Fibroblast of skin of abdomen (primary cell): Measurements from ENCODE around the gene HMCES.

Experiments
- DNase-seq: peaks from one replicate; pipeline ENCODE4 v3.0.0-alpha.2; 2013

The HMCES gene

GRCh38 chr3:129305592-129306091 is 27.0 kb downstream of the HMCES start:
- peak; percentile 72 for DNase-seq

DNA sequence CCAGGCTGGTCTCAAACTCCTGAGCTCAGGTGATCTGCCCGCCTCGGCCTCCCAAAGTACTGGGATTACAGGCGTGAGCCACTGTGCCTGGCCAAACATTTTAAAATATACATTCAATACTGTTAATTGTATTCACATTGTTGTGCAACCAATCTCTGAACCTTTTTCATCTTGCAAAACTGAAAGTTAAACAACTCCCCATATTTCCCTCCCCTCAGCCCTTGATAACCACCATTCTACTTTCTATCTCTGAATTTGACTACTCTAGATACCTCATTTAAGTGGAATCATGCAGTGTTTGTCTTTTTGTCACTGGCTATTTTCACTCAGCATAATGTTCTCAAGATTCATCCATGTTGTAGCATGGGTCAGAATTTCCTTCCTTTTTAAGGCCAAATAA is 30.0 kb downstream of the HMCES start:
- no peak for DNase-seq

GRCh38 chr3:129310111-129311011 is 31.7 kb downstream of the HMCES start:
- no peak for DNase-seq

GRCh38 chr3:129311054-129311902 is 32.6 kb downstream of the HMCES start:
- DNase-seq: no peak

DNA sequence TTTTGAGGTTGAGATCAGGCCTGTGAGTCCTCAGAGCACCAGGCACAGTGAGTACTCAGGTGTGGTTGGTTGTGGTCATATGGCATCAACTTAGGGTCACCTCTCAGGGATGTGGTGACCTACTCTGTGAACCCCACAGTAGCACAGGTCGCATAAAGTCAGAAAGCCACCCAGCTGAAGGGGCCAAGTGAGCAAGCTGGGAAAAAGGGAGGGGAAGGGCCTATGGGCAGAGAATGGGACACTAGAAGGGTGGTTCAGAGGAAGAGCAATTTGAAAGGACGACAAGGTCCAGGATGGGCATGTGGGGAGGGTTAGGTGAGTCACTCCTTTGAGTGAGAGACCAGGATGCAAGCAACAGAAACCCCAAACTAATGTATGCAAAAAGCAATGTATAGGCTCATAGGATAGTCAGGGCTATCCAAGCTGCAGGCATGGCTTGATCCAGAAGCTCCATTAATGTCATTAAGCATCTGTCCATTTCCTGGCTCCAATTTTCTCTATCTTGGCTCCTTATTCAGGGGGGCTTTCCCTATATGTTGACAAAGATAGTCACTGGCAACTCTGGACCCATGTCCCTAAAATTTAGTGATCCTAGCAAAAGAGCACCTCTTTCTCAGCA is 33.5 kb downstream of the HMCES start:
- DNase-seq: no peak

- DNase-seq: no peak
Measured at GRCh38 chr3:129312671-129313414, 34.2 kb downstream of the HMCES start.

GRCh38 chr3:129313415-129313664 is 34.7 kb downstream of the HMCES start:
- DNase-seq: no peak

DNA sequence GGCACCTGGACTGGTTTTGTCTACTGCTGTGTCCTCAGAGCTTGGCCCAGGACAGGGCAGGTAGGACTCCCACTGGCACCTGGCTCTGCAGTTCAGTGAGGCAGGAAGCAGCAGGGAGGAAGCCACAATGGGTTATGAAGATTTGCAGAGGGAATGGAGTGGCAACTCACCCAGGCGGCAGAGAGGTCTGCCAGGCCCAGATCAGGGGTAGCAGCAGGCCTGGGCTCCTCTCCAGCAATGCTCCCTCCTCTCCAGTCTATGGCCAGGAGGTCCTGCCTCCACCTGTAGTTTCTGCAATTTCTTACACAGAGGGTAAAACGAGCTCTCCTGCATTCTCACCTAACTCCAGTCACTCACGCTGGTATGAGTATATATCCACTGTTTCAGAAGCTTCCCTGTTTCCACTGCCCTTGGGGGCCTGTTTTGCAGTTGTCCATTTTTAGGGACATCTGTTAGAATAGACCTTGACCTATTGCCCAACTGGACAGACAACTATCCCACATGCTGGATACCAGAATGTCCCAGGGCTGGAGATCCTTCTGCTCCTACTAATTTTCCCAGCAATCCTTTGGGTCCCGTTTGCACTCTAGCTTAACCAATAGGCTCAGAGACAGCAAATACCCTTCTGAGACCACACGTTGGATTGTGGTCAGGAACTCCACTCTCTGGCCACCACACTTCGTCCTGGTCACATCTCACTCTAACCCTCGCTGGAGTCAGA is 35.2 kb downstream of the HMCES start:
- peak; percentile 33 for DNase-seq

GRCh38 chr3:129314386-129315222 is 35.9 kb downstream of the HMCES start:
- peak; percentile 87 for DNase-seq

DNA sequence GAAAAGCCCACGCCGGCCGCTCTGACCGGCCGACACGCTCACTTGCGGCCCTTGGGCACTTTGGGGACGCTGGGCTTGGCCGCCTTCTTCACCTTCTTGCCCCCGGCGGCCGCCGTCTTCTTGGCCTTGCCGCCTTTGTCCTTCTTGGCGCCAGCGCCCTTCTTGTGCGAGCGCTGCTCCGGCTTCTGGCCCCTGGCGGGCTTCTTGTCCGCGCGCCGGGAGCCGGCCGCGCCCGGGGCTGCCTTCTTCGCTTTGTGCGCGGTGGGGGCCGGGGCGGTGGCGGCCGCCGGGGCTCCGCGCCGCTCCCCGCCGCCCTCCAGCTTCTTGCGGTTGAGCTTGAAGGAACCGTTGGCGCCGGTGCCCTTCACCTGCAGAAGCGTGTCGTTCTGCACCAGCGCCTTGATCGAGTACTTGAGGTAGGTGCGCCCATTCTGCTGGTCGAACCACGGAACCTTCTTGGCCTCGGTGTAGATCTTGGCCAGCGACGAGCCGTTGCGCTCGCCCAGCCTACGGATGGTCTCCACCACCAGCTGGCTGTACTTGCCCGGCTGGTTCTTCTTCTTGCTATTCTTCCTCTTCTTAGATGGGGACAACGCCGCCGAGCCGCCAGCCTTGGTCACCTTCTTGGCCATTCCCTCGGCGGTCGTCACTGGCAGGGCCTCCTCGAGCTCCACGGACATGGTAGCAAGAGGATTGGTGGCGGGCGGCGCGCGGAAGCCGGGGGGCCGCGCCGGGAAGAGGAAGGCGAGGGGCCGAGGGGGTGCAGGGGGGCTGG is 36.7 kb downstream of the HMCES start:
- DNase-seq: no peak

- DNase-seq: no peak
Measured at GRCh38 chr3:129315998-129316247, 37.3 kb downstream of the HMCES start.

GRCh38 chr3:129316248-129317013 is 37.8 kb downstream of the HMCES start:
- peak; percentile 81 for DNase-seq

GRCh38 chr3:129317014-129317771 is 38.5 kb downstream of the HMCES start:
- DNase-seq: no peak

GRCh38 chr3:129317848-129318247 is 39.2 kb downstream of the HMCES start:
- DNase-seq: no peak

GRCh38 chr3:129318921-129319320 is 40.3 kb downstream of the HMCES start:
- no peak for DNase-seq

- no peak for DNase-seq
Measured at GRCh38 chr3:129320261-129320660, 41.6 kb downstream of the HMCES start.

DNA sequence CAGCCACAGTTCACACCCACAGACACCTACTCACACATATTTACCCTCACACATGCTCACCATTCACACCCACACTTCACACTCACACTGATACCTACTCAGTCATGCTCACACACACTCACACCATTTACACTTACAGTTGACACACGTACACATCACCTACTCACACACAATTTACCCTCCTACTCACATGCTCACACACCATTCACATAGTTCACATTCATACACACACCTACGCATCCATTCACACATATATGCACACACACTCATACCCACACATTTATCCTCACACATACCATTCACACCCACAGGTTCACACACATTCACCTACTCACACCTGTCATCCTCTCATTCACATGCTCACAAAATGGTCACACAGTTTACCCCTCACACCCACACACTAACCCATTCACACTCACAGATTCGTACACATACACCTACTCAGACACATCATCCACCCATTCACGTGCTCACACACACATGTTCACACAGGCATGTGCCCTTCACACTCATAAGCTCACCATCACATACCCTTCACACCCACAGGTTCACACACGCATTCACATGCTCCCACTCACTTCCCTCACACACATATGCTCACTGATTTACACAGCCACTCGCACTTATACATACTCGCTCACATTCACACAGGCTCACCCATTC is 42.3 kb downstream of the HMCES start:
- DNase-seq: no peak

DNA sequence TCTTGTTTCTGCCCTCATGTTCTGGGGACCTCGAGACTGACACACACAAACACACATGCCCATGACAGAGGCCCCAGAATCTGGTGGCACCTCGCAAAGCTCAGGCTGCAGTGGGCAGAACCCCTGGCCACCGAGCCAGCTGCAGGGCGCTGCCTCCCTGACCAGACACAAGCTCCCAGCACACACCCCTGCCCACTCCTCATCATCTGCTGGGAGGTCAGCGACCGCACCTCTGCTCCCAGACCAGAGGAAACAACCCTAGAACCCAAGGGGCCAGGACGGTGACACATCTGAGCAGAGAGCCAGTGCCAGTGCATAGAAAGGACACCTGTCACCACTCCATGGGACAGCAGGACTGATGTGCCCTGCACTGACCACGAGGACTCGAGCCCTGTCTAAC is 43.2 kb downstream of the HMCES start:
- no peak for DNase-seq
